UCSD-AML1 (cell line): Measurements from ENCODE around the gene GRIK2.

Experiments used
- DNase-seq: peaks from one replicate; lab custom pipeline; 2025; ENCODE audit not compliant: unreplicated experiment; lab: John Stamatoyannopoulos, UW

GRIK2 gene

DNA sequence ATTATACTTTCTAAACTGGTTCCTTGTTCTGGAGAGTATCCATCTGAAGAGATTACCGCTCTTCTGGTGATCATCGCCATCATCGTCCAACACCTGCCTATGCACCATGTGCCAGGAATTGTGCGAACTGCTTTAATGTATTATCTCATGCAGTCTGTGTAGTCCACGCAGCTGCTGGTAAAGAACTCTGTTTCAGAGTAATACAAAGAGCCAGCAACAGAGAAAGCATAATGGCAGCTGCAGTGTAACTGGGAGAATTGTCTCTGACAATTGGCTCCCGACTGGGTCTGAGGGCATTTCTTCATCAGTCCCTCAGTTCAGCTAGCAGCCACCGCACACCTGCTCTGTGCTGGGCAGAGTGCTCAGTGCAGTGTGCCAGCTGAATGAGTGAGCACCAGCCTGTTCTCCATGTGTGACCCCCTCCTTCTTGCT, 383.4 kb downstream of the GRIK2 start:
- no peak for DNase-seq

DNA sequence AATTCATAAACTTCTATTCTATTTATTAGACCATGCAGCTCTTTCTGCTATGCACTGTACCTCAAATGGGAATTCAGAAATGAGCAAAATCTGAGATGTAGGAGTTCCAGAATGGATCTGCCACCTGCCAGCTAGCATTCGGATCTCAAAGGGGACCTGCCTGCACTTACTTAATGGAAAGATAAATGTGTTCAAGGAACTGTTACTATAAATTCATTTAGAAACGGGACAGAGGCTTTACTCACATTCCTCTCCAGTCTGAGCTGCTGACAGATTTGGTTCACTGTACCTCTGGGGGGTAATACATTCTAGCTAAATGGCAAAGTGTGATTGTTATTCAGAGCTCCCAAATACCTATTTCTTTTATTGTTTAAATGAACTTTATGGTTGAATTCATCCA, 384.1 kb downstream of the GRIK2 start:
- DNase-seq: no peak

DNA sequence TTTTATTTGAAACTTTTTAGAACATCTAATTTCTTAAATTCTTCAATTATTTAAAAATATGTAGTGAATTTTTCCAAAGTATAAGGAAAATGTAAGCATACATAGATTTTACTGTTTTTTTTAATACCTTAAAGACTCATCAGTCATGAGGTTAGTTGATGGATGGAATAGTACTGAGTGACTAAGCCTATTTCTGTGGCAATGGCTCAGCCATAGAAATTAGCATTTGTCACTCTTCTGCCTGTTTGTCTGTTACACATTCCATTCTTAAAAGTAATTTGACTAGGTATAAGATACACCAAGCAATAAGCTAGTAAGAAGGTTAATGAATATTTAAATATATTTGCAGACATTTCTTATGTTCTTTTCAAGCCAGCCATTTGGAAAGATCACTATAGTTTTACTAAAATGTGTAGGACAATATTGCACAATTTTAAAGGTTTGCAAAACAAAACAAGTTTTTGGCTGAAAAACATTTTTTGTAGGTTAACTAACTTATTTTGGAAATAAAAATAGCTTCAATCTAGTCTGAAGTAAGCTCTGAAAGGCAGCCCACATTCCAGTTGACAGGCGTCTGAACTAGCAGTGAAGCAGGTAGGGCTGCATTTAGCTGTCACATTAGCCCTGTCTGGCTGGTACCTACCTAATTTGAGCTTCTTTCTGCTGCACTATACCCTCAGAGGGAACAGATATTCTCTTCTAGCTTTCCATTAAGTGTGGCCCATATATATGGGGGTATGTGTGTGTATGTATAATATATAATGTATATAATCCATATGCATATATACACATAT, 385.7 kb downstream of the GRIK2 start:
- no peak for DNase-seq

DNA sequence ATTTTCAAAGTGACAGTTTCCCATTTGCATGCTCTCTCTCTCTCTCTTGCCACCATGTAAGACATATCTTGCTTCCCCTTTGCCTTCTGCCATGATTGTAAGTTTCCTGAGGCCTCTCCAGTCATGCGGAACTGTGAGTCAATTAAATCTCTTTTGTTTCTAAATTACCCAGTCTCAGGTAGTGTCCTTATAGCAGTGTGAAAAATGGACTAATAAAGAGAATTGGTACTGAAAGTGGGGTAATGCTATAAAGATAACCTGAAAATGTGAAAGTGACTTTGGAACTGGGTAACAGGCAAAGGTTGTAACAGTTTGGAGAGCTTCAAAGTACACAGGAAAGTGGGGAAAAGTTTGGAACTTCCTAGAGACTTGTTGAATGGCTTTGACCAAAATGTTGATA, 389.8 kb downstream of the GRIK2 start:
- no peak for DNase-seq

DNA sequence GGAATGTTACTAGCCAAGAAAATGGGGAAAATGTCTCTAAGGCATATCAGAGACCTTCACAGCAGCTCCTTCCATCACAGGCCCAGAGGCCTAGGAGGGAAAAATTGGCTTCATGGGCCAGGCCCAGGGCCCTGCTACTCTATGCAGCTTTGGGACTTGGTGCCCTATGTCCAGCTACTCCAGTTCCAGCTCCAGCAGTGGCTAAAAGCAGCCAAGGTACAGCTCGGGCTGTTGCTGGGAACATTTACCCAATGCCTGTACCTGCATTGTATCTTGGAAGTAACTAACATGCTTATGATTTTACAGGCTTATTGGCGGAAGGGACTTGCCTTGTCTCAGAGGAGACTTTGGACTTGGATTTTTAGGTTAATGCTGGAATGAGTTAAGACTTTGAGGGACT, 390.6 kb downstream of the GRIK2 start:
- DNase-seq: no peak

DNA sequence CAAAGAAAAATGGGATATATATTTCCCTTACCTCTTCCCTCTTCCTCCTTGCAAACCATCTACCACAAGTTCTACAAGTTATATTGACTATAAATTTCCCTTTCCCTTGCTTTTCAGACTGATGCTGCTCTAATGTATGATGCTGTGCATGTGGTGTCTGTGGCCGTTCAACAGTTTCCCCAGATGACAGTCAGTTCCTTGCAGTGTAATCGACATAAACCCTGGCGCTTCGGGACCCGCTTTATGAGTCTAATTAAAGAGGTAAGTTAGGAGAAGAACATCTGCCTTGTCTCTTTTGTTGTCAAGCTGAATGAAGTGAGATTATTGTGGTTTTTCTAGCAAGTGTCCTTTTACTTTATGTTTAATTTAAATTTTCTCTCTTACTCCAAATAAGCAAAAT, 406.0 kb downstream of the GRIK2 start:
- DNase-seq: no peak

DNA sequence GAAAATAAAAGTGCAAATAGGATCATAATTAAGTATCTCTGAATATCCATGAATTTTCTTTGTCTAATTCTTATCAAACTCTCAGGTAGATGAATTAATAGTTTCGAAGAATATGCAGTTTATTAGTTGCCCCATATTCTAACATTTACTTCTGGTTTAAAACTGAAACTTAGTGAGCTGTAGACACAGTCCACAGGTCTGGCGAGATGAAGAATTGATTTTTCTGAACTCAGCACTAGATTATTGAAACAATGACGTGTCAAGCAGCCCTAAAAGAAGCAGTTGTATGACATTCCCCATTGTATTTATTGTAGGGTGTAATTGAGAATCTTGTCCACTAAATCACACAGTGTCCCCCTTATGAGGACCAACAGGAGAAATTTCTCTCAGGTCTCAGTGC, 407.1 kb downstream of the GRIK2 start:
- DNase-seq: no peak

DNA sequence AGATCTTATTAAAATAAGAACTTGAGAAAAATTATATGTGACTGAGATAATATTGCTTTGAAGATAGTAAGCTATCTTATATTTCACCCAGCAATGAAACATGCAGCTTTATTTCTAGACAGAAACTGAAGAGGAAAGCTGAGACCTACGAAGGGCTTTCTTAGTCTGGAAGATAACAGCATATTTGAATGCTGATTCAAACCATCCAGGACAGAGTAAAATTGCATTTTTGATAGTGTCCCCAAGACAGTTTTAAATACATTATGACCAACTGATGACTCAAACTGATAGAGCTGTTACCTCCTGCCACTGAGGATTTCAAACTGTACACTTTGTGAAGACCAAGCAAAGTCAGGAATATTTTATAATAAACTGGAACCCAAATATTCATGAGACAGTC, 409.6 kb downstream of the GRIK2 start:
- DNase-seq: no peak

DNA sequence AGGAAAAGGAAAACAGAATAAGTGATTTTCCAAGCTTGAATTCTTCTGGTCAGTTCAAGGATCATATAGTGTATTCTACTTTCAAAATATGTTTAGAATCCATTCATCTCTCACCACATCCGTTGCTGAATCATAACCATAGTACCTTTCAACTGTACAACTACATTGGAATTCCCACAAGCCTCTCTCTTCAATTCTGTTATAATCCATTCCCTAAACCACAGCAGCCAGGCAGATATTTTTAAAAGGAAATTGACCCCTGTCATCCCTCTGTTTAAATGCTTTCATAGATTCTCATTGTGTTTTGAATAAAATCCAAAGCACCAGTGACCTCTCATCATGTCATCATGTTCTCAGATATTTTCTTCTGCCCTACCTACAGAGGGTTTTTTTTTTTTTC, 412.7 kb downstream of the GRIK2 start:
- DNase-seq: no peak

DNA sequence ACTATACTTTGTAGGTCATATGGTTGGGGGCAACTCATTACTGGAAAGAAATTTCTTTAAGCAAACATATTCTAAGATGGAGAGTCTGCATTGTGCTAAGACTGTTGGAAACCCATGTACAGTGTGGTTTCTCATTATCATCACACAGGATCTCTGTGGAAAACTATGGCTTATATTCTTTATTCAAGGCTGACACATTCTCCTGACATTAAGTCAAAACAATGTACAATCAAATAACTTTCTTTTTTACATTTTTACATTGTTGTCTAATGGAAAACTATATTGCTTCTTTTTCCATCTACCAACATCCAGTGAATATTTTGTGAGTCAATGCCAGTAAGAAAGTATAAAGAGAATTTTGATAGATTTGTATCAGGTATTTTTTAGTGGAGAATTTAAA, 417.6 kb downstream of the GRIK2 start:
- no peak for DNase-seq

DNA sequence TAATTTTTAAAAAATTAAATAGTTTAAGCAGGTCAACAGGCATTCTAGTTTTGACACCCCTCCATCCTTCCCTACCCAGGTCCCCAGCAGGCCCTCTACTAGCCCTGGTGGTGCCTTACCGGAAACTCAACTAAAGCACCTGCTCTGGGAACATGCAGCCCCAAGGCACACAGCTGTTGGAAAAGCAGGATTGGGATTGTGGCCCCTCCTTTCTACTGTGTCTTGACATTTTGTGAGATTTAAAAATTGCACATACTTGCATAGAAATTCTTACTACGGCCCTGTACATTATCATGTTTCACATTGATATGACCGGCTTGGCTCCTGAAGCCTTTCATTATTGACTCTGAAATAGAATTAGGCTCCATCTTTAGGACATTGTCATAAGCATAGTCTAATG, 423.2 kb downstream of the GRIK2 start:
- no peak for DNase-seq

DNA sequence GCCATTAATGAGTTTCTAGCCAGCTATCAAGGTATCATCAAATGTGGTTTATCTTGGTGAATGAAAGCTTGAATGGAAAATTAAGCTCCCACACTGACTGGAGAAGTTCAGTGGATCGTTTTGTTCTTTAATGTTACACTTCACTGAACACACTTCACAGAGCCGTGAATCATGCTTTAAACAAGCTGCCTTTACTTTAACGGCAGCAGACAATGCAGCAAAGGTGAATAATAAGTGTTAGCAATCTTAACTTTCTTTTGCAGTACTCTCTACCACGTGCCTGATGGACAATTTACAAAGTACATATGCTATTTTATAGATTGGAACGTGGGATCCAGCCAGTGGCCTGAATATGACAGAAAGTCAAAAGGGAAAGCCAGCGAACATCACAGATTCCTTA, 424.5 kb downstream of the GRIK2 start:
- no peak for DNase-seq

DNA sequence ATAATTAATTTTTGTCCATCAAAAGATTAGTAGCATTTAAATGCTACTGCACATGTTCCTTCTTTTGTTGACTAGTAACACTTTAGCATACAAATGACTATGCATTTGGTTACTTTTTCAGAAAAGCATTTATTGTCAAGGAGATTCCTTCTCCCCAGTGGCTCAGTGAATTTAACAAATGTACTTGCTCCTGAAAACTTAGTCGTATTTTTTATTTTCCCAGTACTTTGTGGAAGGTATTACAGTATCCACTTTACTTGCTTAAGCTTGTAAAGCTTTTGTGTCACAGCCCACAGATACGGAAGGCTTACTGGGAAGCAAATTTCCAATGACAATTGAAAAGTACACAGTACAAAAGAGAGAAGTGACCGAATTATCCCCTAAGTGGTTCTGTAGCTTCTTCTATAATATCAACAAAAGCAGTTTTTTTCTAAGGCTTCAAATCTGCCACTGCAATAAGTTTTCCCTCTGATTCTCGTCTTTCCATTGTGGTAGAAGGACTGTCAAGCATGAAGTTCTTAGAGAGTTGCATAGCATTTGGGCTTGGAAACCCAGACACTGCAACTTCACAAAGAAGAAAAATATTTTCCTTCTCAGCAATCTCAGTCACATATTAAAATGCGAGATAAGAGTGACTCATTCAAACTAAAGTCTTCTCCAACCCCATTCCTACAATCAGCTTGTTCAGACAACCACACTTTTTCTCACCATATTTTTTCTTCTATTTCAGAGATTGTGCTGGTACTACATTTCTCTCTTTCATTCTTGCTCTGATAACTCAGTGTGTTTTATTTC, 431.2 kb downstream of the GRIK2 start:
- DNase-seq: no peak

DNA sequence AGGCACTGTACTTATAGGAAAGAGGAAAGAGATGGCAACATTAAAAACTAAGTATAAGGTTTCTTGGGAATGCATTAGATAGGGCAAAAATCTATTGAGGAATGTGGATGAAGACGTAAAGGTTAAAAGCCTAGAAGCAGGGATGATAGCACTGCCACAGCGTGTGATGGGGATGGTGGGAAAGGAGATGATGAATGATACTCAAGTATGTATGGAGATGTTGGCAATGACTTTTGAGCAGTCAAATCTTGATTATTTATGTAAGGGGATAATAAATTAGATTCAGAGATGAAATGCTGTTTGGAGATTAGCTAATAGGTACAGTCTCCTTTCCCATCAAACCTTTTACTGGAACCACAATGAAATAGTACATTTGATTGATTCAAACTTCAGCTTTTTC, 432.8 kb downstream of the GRIK2 start:
- DNase-seq: no peak

DNA sequence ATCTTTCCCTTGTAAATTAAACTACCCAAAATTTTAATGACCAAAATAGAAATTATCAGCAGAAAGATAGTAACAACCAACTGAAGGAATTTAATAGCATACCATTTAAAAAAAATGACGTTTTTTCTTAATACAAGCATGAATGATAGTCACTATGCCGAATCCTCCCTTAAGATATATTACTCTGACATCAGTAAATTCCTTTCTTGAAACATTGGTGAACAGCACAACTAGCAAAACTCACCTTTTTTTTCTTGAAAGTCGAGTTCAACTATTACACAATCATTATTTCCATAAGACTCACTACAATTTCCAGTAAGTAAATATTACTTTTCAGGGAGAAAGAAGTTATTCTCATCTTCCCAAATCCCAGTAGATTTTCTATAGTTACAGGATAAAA, 433.2 kb downstream of the GRIK2 start:
- no peak for DNase-seq

DNA sequence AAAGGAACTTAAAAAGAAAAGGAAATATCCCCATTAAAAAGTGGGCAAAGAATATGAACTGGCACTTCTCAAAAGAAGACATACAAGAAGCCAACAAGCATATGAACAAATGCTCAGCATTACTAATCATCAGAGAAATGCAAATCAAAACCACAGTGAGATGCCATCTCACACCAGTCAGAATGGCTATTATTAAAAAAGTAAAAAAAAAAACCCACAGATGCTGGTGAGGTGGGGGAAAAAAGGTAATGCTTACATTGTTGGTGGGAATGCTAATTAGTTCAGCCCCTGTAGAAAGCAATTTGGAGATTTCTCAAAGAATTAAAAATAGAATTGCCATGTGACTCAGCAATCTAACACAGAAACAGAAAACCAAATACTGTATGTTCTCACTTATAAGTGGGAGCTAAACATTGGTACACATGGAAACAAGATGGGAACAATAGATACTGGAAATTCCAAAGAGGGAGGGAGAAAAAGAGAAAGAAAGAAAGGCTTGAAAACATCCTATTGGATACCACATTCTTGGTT, 437.1 kb downstream of the GRIK2 start:
- no peak for DNase-seq

DNA sequence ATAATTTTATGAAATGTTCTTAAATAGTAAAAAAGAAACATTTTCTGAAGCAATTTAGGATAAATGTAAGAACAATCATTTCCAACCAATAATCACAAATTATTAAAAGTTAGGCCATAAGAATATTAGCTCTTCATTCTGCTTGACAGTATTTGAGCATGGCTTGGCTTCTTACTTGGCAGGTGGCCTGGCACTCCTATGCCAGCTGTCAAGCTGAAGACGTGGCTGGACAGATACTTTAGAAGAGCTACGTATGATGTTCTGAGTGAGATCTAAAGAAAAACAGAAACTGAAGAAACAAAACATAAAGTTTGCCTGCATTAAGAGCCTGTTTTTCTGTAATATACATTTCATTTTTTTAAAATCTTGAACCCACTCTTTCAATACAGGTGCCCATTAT, 438.9 kb downstream of the GRIK2 start:
- no peak for DNase-seq

DNA sequence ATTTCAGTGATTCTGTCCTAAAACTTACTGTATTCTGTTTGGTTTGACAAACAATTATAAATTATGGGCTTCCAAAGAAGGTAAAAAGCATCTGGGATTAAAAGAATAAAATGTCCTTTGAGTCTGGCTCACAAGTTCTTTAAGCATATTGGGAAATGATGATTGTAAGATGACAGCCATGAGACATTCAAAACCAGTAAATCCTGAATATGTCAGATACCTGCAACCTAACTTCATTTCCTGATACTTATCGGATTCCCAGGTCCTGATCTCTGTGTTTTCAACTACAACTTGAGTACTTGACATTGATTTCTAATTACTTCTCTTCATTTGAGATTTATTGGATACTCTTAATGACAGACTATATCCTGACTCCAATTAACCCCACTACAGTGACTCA, 446.6 kb downstream of the GRIK2 start:
- DNase-seq: no peak

DNA sequence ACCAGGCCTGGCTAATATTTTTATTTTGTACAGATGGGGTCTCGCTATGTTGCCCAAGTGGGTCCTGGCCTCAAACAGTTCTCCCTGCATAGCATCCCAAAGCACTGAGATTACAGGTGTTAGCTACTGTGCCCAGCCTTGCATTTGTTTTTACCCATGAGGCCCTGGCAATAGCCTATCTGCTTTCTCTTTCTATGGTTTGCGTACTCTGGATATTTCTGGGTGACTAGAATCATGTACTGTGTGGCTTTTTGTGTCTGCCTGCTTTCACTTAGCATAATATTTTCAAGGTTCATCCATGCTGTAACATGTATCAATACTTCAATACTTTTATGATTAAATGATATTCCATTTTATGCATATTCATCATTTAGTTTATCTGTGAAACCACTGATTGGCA, 451.7 kb downstream of the GRIK2 start:
- DNase-seq: no peak

DNA sequence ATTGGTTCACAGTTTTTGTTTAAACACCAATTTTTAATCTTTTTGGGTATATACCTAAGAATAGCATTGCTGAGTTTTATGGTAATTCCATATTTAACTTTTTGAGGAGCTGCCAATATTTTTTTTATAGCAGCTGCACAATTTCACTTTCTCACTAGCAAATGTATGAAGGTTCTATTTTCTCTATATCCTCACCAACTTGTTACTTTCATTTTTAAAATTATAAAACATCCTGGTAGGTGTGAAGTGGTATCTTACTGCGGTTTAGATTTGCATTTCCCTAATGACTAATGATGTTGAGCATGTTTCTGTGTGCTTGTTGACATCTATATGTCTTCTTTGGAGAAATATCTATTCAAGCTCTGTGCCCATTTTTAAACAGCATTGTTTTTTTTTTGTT, 452.1 kb downstream of the GRIK2 start:
- no peak for DNase-seq

DNA sequence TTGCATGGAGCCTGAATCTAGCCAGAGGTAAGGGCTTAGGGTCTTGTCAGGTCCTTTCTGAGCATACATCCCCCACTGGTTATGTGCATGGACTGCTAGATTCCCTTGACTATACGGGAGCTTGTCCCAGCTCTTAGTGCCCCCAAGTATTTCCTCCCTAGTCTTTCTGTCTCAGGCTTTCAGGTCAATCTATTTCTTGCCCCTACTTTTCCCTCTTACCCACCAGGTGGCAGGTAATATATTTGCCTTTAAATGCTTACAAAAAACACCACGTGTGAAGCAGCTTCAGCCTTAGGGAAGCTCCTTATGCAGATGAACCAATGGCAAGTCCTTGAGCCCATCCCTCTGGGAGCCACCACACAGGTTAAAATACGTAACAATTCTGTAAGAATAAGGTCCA, 454.2 kb downstream of the GRIK2 start:
- DNase-seq: no peak

DNA sequence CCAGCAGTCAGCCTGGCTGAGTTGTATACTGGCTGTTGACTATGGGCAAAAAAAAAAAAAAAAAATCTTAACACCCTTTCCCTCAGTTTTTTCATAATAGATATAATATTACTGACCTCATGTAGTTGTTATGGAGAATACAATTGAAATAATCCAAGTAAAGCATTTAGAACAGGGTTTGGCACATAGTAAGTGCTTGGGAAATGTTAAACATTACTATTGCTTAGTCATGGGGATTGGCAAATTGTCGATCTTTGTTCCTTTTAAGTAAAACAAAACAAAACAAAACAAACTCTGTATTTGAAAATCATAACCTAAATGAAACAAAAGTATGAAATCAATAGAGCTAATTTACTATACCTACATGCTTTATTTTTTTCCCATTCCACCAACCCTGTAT, 458.4 kb downstream of the GRIK2 start:
- no peak for DNase-seq
